PC-9 (cell line): ENCODE results near the gene SPACA7.

Source experiments
- EZH2 ChIP-seq: fragments of 200-600 bp; sonication (generic); IDR thresholded peaks from 2 replicates; pipeline ENCODE4 v1.8.0; 2017; ENCODE audit warnings: antibody characterized with exemption, low read depth
- TF ChIP-seq, protein P1 (sequence below): fragments of 200-600 bp; sonication (generic); conservative IDR thresholded peaks from 2 replicates; pipeline ENCODE4 v1.6.1; 2017; ENCODE audit warnings: mixed run types, antibody characterized with exemption, mild to moderate bottlenecking, moderate library complexity

- TF ChIP-seq, protein P1, sequence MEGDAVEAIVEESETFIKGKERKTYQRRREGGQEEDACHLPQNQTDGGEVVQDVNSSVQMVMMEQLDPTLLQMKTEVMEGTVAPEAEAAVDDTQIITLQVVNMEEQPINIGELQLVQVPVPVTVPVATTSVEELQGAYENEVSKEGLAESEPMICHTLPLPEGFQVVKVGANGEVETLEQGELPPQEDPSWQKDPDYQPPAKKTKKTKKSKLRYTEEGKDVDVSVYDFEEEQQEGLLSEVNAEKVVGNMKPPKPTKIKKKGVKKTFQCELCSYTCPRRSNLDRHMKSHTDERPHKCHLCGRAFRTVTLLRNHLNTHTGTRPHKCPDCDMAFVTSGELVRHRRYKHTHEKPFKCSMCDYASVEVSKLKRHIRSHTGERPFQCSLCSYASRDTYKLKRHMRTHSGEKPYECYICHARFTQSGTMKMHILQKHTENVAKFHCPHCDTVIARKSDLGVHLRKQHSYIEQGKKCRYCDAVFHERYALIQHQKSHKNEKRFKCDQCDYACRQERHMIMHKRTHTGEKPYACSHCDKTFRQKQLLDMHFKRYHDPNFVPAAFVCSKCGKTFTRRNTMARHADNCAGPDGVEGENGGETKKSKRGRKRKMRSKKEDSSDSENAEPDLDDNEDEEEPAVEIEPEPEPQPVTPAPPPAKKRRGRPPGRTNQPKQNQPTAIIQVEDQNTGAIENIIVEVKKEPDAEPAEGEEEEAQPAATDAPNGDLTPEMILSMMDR = no peak
- no peak for TF ChIP-seq EZH2
These were observed 57.9 kb downstream of the SPACA7 start for GRCh38 chr13:112434032-112434431.
